SK-N-DZ (cell line): Measurements from ENCODE around the gene PEX3.
"Not testable (repeated sequence)": the region's sequence is repeated elsewhere in the genome, so short reads cannot be mapped to it uniquely, and the experiment has no call there.

ENCODE experiments used
- DNase-seq: peaks from one replicate; pipeline ENCODE4 v3.0.0-alpha.2; 2015; ENCODE audit warnings: low spot score

PEX3 gene

GRCh38 chr6:143447865-143448264 is 2.7 kb upstream of the PEX3 start:
- not testable (repeated sequence) for DNase-seq

GRCh38 chr6:143449082-143449713 is 1.4 kb upstream of the PEX3 start:
- no peak for DNase-seq

GRCh38 chr6:143449714-143450452 is 722 bp upstream of the PEX3 start:
- peak; percentile 61 for DNase-seq

- DNase-seq, result no peak
Observed at GRCh38 chr6:143451531-143451930, 926 bp downstream of the PEX3 start.

- DNase-seq, result no peak
Observed at GRCh38 chr6:143457563-143458359, 7.2 kb downstream of the PEX3 start.

GRCh38 chr6:143465546-143465945 is 14.9 kb downstream of the PEX3 start:
- no peak for DNase-seq

- DNase-seq, result no peak
Observed at GRCh38 chr6:143468026-143468425, 17.4 kb downstream of the PEX3 start.

GRCh38 chr6:143468823-143469222 is 18.2 kb downstream of the PEX3 start:
- DNase-seq, result not testable (repeated sequence)

- no peak for DNase-seq
Observed at GRCh38 chr6:143471822-143472221, 21.2 kb downstream of the PEX3 start.

- DNase-seq, result no peak
Observed at GRCh38 chr6:143476545-143476944, 25.9 kb downstream of the PEX3 start.

GRCh38 chr6:143478479-143479062 is 28.0 kb downstream of the PEX3 start:
- no peak for DNase-seq

- DNase-seq, result no peak
Observed at GRCh38 chr6:143482593-143482992, 32.0 kb downstream of the PEX3 start.

GRCh38 chr6:143485967-143486366 is 35.4 kb downstream of the PEX3 start:
- DNase-seq, result no peak

GRCh38 chr6:143486752-143487151 is 36.1 kb downstream of the PEX3 start:
- no peak for DNase-seq

- no peak for DNase-seq
Observed at GRCh38 chr6:143490244-143490643, 39.6 kb downstream of the PEX3 start.

GRCh38 chr6:143490775-143491174 is 40.2 kb downstream of the PEX3 start:
- DNase-seq, result no peak

GRCh38 chr6:143496974-143497373 is 46.4 kb downstream of the PEX3 start:
- no peak for DNase-seq

- peak; percentile 39 for DNase-seq
Observed at GRCh38 chr6:143498428-143498827, 47.8 kb downstream of the PEX3 start.

GRCh38 chr6:143501851-143502250 is 51.2 kb downstream of the PEX3 start:
- no peak for DNase-seq

- DNase-seq, result no peak
Observed at GRCh38 chr6:143504369-143504768, 53.8 kb downstream of the PEX3 start.

- no peak for DNase-seq
Observed at GRCh38 chr6:143505111-143505510, 54.5 kb downstream of the PEX3 start.

- DNase-seq, result no peak
Observed at GRCh38 chr6:143505537-143505936, 54.9 kb downstream of the PEX3 start.
